Hematopoietic multipotent progenitor cell treated with erythropoietin and hydrocortisone succinate and interleukin-3 and kit ligand, for 6 days (in vitro differentiated cells): ENCODE measurements around the gene MAFB.

Source experiments
- DNase-seq: peaks from one replicate; pipeline ENCODE4 v3.0.0-alpha.2; 2015

The MAFB gene

GRCh38 chr20:40652441-40652987 is 36.5 kb downstream of the MAFB start:
- DNase-seq, result no peak

GRCh38 chr20:40651151-40651550 is 37.9 kb downstream of the MAFB start:
- DNase-seq, result no peak

- no peak for DNase-seq
Measured at GRCh38 chr20:40650707-40651106, 38.3 kb downstream of the MAFB start.

- no peak for DNase-seq
Measured at GRCh38 chr20:40648210-40649072, 40.6 kb downstream of the MAFB start.

- DNase-seq, result no peak
Measured at GRCh38 chr20:40646813-40647212, 42.2 kb downstream of the MAFB start.

GRCh38 chr20:40646361-40646760 is 42.7 kb downstream of the MAFB start:
- DNase-seq, result no peak

GRCh38 chr20:40644863-40645262 is 44.2 kb downstream of the MAFB start:
- no peak for DNase-seq

GRCh38 chr20:40643891-40644290 is 45.1 kb downstream of the MAFB start:
- no peak for DNase-seq

- no peak for DNase-seq
Measured at GRCh38 chr20:40641809-40642208, 47.2 kb downstream of the MAFB start.

GRCh38 chr20:40641202-40641601 is 47.8 kb downstream of the MAFB start:
- no peak for DNase-seq

GRCh38 chr20:40640667-40641066 is 48.4 kb downstream of the MAFB start:
- DNase-seq, result no peak

- no peak for DNase-seq
Measured at GRCh38 chr20:40639676-40640355, 49.2 kb downstream of the MAFB start.

- no peak for DNase-seq
Measured at GRCh38 chr20:40639132-40639531, 49.9 kb downstream of the MAFB start.

- no peak for DNase-seq
Measured at GRCh38 chr20:40638414-40638813, 50.6 kb downstream of the MAFB start.

- no peak for DNase-seq
Measured at GRCh38 chr20:40637176-40637575, 51.9 kb downstream of the MAFB start.

- no peak for DNase-seq
Measured at GRCh38 chr20:40636486-40636885, 52.5 kb downstream of the MAFB start.

- DNase-seq, result no peak
Measured at GRCh38 chr20:40635971-40636370, 53.1 kb downstream of the MAFB start.
